CD1c-positive myeloid dendritic cell (primary cell): Measurements from ENCODE around the gene CHN2.
"Not testable (repeated sequence)": the region's sequence is repeated elsewhere in the genome, so short reads cannot be mapped to it uniquely, and the experiment has no call there.

Experiments used
- DNase-seq: peaks from one replicate; pipeline ENCODE4 v3.0.0-alpha.2; 2016; ENCODE audit errors: extremely low spot score

CHN2 gene

GRCh38 chr7:29488977-29489376 lies 294.4 kb downstream of the CHN2 start:
- DNase-seq: no peak

DNA sequence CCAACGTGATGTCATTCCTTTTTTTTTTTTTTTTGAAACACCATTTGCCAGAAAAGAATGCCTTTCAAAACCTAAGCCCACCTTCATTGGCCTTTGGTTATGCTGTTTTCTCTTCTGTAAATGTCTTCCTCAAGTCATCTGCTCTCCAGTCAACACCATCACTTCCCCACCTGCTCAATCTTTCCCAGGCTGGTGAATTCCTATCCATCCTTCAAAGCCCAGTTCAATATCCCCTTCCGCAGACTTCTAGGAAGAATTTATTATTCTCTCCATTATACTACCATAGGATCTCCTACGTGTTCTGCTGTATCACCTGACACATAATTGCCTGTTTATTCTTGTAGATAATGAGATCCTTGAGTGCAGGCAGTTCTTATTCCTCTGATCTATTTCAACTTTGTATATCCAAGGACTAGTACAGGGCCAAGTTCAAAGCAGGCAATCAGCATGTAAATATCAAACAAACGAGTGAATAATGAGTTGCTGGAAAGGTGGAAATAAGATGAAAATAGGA lies 295.6 kb downstream of the CHN2 start:
- DNase-seq: no peak

GRCh38 chr7:29494350-29494749 lies 299.8 kb downstream of the CHN2 start:
- no peak for DNase-seq

GRCh38 chr7:29495653-29496052 lies 301.1 kb downstream of the CHN2 start:
- DNase-seq: no peak

DNA sequence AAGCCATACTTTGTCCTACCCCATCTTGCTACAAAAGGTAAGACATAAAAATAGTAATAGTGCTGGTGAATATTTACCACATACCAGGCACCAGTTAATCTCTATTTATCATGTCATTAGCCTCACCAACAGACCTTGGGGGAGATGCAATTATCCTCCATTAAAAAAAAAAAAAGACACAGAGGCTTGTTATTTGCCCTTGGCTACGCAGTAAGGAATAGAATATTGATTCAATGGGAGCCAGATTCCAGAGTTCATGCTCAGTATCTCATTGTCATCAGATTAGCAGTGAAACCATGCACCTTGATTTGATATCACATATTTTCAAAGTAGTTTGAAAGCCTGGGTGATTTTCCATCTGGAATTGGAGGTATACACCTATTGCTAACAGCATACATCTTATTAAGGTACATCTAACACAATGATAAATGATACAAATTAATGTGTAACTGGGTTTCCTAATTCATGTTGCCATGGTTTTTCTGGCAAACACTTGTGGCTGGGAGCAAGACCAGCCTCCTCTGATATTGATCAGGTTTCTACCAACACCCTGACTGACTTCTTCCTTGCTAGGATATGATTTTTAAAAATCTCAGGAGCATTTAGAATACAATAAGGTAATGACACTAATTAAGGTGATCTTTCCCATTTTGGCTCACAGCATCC lies 301.9 kb downstream of the CHN2 start:
- DNase-seq: no peak

DNA sequence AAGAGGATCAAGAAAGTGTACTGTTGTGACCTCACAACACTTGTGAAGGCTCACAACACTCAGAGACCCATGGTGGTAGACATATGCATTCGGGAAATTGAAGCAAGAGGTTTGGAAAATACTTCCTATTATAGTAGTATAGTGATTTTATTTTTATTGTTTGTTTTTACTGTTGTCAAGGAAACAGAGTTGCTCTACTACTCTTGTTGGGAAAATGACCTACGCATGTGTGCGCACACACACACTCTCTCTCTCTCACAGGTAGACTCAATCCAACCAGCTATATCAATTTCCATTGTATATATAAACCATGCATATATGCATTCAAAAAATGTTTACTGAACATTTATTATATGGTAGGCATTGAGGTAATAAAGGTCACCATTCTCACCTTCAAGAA lies 305.4 kb downstream of the CHN2 start:
- no peak for DNase-seq

DNA sequence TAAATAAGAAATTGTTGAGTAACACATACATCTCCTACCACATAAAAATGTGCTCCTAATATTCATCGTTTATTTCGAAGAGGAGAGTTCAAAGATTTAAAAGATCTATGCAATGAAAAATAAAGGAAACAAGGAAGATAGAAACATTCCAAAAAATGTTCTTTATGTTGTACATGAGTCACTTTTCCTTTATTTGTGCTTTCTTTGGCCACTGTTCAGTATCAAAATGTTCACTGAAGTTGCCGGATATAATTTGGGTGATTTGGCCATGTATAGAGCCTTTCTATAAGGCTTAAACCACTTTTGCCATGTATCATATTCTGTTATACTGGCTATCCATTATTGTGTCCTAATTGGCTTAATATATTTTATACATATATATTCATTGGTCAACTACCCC lies 306.1 kb downstream of the CHN2 start:
- DNase-seq: no peak

- DNase-seq: no peak
These were observed 307.6 kb downstream of the CHN2 start for GRCh38 chr7:29502133-29502532.

DNA sequence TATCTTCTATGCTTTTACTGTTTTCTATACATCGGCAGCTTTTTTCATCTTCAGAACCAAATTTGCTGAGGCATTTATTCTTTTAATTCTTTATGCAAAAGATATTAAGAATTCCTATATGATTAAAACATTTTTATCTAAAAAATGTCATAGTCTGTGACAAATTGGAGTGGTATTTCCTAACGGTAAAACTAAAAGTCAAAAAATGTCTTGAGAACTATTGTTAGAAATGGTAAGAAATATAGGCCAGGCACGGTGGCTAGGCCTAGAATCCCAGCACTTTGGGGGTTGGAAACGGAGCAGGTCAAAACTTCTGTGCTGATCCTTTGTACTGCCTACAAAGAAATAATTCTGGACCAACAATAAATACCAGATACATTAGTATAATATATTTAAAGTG lies 311.4 kb downstream of the CHN2 start:
- no peak for DNase-seq

DNA sequence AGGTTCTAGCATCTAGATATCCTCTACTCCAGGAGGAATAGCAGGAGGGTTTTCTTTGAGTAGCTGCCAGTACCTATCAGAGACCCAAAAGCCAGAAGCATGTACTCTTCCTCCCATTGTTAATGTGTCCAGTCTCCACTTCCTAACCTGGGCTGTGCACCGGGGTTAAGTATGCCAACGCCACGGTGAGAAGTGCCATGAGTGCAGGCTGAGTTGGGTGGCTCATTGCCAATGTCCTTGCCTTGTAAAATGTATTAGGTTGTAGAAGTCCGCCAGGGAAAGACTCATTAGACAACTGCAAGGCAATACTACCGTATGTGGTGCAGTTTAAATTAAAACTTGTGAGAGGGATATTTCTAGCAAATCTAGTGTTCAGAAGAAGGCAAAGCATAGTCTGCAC lies 314.0 kb downstream of the CHN2 start:
- no peak for DNase-seq

GRCh38 chr7:29510028-29510427 lies 315.5 kb downstream of the CHN2 start:
- no peak for DNase-seq

- no peak for DNase-seq
These were observed 316.8 kb downstream of the CHN2 start for GRCh38 chr7:29511337-29511736.

DNA sequence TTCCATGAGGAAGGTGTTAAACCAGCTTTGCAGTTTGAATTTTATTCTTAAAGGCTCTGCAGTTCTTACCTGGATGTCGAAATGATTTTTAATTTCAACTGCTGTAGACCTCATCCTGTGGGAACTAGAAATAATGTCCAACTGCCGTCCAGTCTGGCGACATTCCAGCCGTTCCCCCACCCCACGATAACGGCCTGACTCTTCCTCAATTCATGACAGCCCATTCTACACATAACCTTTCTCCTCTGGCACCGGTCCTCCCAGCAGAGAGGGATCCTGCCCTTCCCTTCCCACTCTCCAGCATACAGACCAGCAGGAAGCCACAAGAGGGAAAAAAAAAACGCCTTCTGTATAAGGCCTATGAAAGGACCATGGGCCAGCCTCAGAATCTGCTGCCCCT lies 317.3 kb downstream of the CHN2 start:
- DNase-seq: no peak

GRCh38 chr7:29516491-29516890 lies 321.9 kb downstream of the CHN2 start:
- DNase-seq: no peak

DNA sequence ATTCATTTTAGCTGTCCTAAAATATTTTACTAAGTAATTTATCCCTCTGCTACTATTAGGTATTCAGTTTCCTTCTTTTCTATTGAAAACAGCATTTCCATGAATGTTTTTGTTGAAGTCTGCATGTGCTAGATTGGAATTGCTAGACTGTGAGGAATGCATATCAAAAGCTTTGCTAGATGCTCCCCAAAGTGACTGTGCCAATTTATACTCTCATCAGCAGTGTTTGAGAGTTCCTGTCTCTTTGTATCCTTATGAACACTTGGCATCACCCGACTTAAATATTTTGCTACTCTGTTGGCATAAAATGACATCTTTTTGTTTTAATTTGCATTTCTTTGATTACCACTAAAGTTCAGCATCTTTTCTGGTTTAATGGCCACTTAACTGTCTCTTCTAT lies 324.0 kb downstream of the CHN2 start:
- DNase-seq: no peak

GRCh38 chr7:29523728-29524127 lies 329.2 kb downstream of the CHN2 start:
- DNase-seq: no peak

GRCh38 chr7:29527505-29528108 lies 333.0 kb downstream of the CHN2 start:
- DNase-seq: no peak

DNA sequence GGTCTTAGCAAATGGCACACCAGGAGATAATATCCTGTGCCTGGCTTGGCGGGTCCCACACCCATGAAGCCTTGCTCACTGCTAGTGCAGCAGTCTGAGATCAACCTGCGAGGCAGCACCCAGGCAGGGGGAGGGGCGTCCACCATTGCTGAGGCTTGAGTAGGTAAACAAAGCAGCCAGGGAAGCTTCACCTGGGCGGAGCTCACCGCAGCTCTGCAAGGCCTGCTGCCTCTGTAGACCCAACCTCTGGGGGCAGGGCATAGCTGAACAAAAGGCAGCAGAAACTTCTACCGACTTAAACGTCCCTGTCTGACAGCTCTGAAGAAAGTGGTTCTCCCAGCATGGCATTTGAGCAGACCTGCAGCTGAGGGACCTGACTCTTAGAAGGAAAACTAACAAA lies 334.0 kb downstream of the CHN2 start:
- not testable (repeated sequence) for DNase-seq
